Neural progenitor cell (in vitro differentiated cells): ENCODE measurements around the gene ZNF675. TPM values are rescaled to one million over a fixed set of nuclear protein-coding genes. Genes with fewer than 3 reads are reported as not detected.

Source experiments
- DNase-seq: peaks from one replicate; pipeline ENCODE4 v3.0.0-alpha.2; 2016; ENCODE audit warnings: low spot score
- H2AFZ ChIP-seq: fragments of 200-600 bp; sonication (generic); replicated peaks from 2 replicates; pipeline ENCODE4 v1.6.1; 2016; ENCODE audit warnings: antibody characterized with exemption
- H3F3A ChIP-seq: fragments of 200-600 bp; sonication (generic); 2 replicates; pipeline ENCODE4 v1.6.1; 2016; ENCODE audit warnings: antibody characterized with exemption, low read depth
- H3K27ac ChIP-seq: fragments of 200-600 bp; sonication (generic); 2 replicates; pipeline ENCODE4 v1.5.1; 2016; ENCODE audit warnings: mild to moderate bottlenecking
- H3K27me3 ChIP-seq: fragments of 200-600 bp; sonication (generic); 2 replicates; pipeline ENCODE4 v1.6.1; 2016; ENCODE audit warnings: mild to moderate bottlenecking, moderate library complexity
- H3K36me3 ChIP-seq: fragments of 200-600 bp; sonication (generic); 2 replicates; pipeline ENCODE4 v1.5.1; 2016
- H3K4me1 ChIP-seq: fragments of 200-600 bp; sonication (generic); 2 replicates; pipeline ENCODE4 v1.6.1; 2016; ENCODE audit warnings: mixed run types
- H3K4me2 ChIP-seq: fragments of 200-600 bp; sonication (generic); 2 replicates; pipeline ENCODE4 v1.6.1; 2016
- H3K4me3 ChIP-seq: fragments of 200-600 bp; sonication (generic); 2 replicates; pipeline ENCODE4 v1.5.1; 2016
- H3K79me2 ChIP-seq: fragments of 200-600 bp; sonication (generic); 2 replicates; pipeline ENCODE4 v1.6.1; 2016; ENCODE audit warnings: low read depth
- H3K9ac ChIP-seq: fragments of 200-600 bp; sonication (generic); 2 replicates; pipeline ENCODE4 v1.6.1; 2016
- H3K9me3 ChIP-seq: fragments of 200-600 bp; sonication (generic); 2 replicates; pipeline ENCODE4 v1.5.1; 2016; ENCODE audit warnings: low read depth
- H4K20me1 ChIP-seq: fragments of 200-600 bp; sonication (generic); 2 replicates; pipeline ENCODE4 v1.6.1; 2016; ENCODE audit warnings: low read depth
- H3K27ac Mint-ChIP-seq: 3 replicates; pipeline ENCODE4 v1.8.0; 2021; ENCODE audit warnings: mixed read lengths
- H3K27me3 Mint-ChIP-seq: 2 replicates; pipeline ENCODE4 v1.8.0; 2022; ENCODE audit warnings: low read depth, mild to moderate bottlenecking, inconsistent platforms, moderate library complexity, mixed read lengths; ENCODE audit not compliant: insufficient read depth
- H3K36me3 Mint-ChIP-seq: 3 replicates; pipeline ENCODE4 v1.8.0; 2021; ENCODE audit warnings: mixed read lengths
- H3K4me1 Mint-ChIP-seq: 3 replicates; pipeline ENCODE4 v1.8.0; 2021; ENCODE audit warnings: mixed read lengths
- H3K4me3 Mint-ChIP-seq: 3 replicates; pipeline ENCODE4 v1.8.0; 2021; ENCODE audit warnings: mild to moderate bottlenecking, moderate library complexity, mixed read lengths
- H3K9me3 Mint-ChIP-seq: 3 replicates; pipeline ENCODE4 v1.8.0; 2020; ENCODE audit warnings: mixed read lengths
- EZH2 ChIP-seq: fragments of 200-600 bp; sonication (generic); IDR thresholded peaks from 2 replicates; pipeline ENCODE4 v1.6.1; 2017; ENCODE audit warnings: antibody characterized with exemption, mild to moderate bottlenecking, moderate library complexity
- EZH2phosphoT487 ChIP-seq: fragments of 200-600 bp; sonication (generic); IDR thresholded peaks from 2 replicates; pipeline ENCODE4 v1.6.1; 2017; ENCODE audit warnings: antibody characterized with exemption
- total RNA-seq: library from RNA; depleted of rRNA; stranded (reverse); fragments of >200 nt; gene quantifications from 2 replicates; pipeline ENCODE4 v1.2.3, GENCODE V29; 2015; ENCODE audit warnings: low replicate concordance
- TF ChIP-seq, protein P1 (sequence below): fragments of 200-600 bp; sonication (generic); IDR thresholded peaks from 2 replicates; pipeline ENCODE4 v1.5.1; 2017; ENCODE audit warnings: antibody characterized with exemption, mild to moderate bottlenecking

The ZNF675 gene
- total RNA-seq, 1 donor from 2014 or later: 44.5 TPM

DNA sequence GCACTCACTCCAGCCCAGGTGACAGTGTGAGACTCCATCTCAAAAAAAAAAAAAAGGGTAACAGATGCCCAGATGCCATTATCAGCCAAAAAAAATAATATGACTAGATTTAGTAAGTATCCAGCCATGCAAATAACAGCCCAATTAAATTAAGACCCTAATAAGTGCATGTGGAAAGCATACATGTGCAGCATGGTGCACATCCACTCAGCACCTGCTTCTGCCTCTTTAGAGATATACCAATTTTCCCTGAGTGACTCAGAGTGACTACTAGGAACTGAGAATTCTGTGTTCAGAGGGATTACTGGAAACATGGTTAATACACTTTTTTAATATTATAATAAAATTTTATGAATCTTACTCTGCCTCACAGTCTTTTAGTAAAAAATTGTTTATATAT, 29.8 kb upstream of the ZNF675 start:
- H3K4me3 Mint-ChIP-seq: no peak overlapping the region
- no peaks in the 10 kb centered on the region for H3K27me3 Mint-ChIP-seq
- Histone ChIP-seq H3K4me3 (no peak overlapping the region), H3F3A (no peaks in the 10 kb centered on the region), H3K36me3 (no peaks in the 10 kb centered on the region), H2AFZ (no peak overlapping the region), H3K9ac (no peak overlapping the region), H3K9me3 (no peaks in the 10 kb centered on the region), H3K79me2 (no peaks in the 10 kb centered on the region), H3K27me3 (peaks cover 16% of the 10 kb centered on the region), H3K4me2 (no peak overlapping the region), H3K4me1 (no peaks in the 10 kb centered on the region), H3K27ac (no peak overlapping the region), H4K20me1 (no peaks in the 10 kb centered on the region)
- TF ChIP-seq EZH2phosphoT487 (no peak), EZH2 (no peak)
- TF ChIP-seq, protein P1, sequence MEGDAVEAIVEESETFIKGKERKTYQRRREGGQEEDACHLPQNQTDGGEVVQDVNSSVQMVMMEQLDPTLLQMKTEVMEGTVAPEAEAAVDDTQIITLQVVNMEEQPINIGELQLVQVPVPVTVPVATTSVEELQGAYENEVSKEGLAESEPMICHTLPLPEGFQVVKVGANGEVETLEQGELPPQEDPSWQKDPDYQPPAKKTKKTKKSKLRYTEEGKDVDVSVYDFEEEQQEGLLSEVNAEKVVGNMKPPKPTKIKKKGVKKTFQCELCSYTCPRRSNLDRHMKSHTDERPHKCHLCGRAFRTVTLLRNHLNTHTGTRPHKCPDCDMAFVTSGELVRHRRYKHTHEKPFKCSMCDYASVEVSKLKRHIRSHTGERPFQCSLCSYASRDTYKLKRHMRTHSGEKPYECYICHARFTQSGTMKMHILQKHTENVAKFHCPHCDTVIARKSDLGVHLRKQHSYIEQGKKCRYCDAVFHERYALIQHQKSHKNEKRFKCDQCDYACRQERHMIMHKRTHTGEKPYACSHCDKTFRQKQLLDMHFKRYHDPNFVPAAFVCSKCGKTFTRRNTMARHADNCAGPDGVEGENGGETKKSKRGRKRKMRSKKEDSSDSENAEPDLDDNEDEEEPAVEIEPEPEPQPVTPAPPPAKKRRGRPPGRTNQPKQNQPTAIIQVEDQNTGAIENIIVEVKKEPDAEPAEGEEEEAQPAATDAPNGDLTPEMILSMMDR: no peak
- H3K9me3 Mint-ChIP-seq: peaks cover 11% of the 10 kb centered on the region
- no peak for DNase-seq
- H3K4me1 Mint-ChIP-seq: no peaks in the 10 kb centered on the region
- H3K36me3 Mint-ChIP-seq: no peaks in the 10 kb centered on the region
- H3K27ac Mint-ChIP-seq: no peak overlapping the region

DNA sequence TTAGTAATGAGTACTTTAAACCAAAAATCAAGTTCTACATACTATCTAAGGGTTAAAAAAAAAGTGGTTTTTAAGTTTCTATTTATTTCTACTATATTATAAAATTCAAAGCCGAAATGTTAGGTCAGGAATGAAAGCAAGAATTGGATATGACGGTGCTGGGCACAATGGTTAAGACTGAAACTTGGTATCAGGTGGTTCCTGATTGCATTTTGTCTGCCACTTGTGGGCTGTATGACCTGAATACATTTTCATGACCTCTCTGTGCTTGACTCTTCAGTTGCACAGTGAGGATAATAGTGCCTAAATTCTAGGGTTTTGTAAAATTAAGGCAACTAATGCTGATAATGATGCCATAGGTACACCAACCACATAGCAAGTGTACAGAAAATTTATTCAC, 22.3 kb upstream of the ZNF675 start:
- H3K9me3 ChIP-seq: no peaks in the 10 kb centered on the region
- H3K4me2 ChIP-seq: no peak overlapping the region
- Mint-ChIP-seq H3K27ac (no peak overlapping the region), H3K4me1 (no peaks in the 10 kb centered on the region), H3K27me3 (peaks cover 2% of the 10 kb centered on the region), H3K9me3 (peaks cover 24% of the 10 kb centered on the region), H3K4me3 (no peak overlapping the region), H3K36me3 (no peaks in the 10 kb centered on the region)
- H3K79me2 ChIP-seq: no peaks in the 10 kb centered on the region
- no peaks in the 10 kb centered on the region for H3K36me3 ChIP-seq
- no peak overlapping the region for H3K4me3 ChIP-seq
- H3K4me1 ChIP-seq: no peaks in the 10 kb centered on the region
- H3F3A ChIP-seq: no peaks in the 10 kb centered on the region
- no peak overlapping the region for H3K9ac ChIP-seq
- no peaks in the 10 kb centered on the region for H3K27me3 ChIP-seq
- no peak for DNase-seq
- H3K27ac ChIP-seq: no peak overlapping the region
- H4K20me1 ChIP-seq: no peaks in the 10 kb centered on the region
- TF ChIP-seq, protein P1: no peak
- TF ChIP-seq EZH2 (no peak), EZH2phosphoT487 (no peak)
- H2AFZ ChIP-seq: no peak overlapping the region

DNA sequence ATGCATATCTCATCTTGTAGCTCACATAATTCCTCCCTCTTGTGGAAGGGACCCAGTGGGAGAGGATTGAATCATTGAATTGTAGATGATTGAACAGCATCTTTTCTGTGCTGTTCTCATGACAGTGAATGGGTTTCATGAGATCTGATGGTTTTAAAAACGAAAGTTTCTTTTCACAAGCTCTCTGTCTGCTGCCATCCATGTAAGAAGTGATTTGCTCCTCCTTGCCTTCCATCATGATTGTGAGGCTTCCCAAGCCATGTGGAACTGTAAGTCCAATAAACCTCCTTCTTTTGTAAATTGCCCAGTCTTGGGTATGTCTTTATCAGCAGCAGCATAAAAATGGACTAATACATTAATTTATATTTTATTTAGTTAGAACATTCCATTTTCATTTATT, 19.6 kb upstream of the ZNF675 start:
- TF ChIP-seq EZH2phosphoT487 (no peak), EZH2 (no peak)
- TF ChIP-seq, protein P1: no peak
- H3K4me3 ChIP-seq: no peak overlapping the region
- Mint-ChIP-seq H3K4me1 (no peaks in the 10 kb centered on the region), H3K4me3 (no peak overlapping the region), H3K9me3 (peaks cover 41% of the 10 kb centered on the region), H3K36me3 (no peaks in the 10 kb centered on the region), H3K27ac (no peak overlapping the region), H3K27me3 (peaks cover 2% of the 10 kb centered on the region)
- no peaks in the 10 kb centered on the region for H3F3A ChIP-seq
- H3K79me2 ChIP-seq: no peaks in the 10 kb centered on the region
- H3K9ac ChIP-seq: no peak overlapping the region
- H2AFZ ChIP-seq: no peak overlapping the region
- H3K27me3 ChIP-seq: no peaks in the 10 kb centered on the region
- no peaks in the 10 kb centered on the region for H3K4me1 ChIP-seq
- H3K27ac ChIP-seq: no peak overlapping the region
- H4K20me1 ChIP-seq: no peaks in the 10 kb centered on the region
- H3K36me3 ChIP-seq: no peaks in the 10 kb centered on the region
- no peaks in the 10 kb centered on the region for H3K9me3 ChIP-seq
- H3K4me2 ChIP-seq: no peak overlapping the region
- DNase-seq: no peak

DNA sequence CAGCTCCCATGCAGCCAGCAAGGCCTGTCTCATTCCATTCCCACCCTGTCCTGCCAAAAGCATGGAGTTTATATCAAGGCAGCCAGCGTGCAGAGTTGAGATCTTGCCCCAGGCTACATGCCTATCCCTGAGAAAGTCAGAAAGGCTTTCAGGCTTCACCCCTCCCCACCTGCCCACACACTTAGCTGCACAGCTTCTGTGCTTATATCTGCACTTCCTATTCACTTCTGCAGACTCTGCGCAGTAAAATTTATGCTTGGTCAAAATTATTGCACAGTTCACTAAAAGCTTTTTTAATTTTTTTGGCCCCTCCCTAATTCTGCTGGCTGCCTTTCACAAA, 12.5 kb upstream of the ZNF675 start:
- Histone ChIP-seq H3K9ac (no peak overlapping the region), H3K79me2 (no peaks in the 10 kb centered on the region), H2AFZ (peak overlapping the region; percentile 82), H3K27ac (no peak overlapping the region), H3K27me3 (no peaks in the 10 kb centered on the region), H3K36me3 (no peaks in the 10 kb centered on the region), H3K4me1 (peaks cover 6% of the 10 kb centered on the region), H3K4me3 (no peak overlapping the region), H3K9me3 (no peaks in the 10 kb centered on the region), H4K20me1 (no peaks in the 10 kb centered on the region), H3F3A (no peaks in the 10 kb centered on the region), H3K4me2 (no peak overlapping the region)
- Mint-ChIP-seq H3K27ac (no peak overlapping the region), H3K4me1 (no peaks in the 10 kb centered on the region), H3K9me3 (peaks cover 50% of the 10 kb centered on the region), H3K27me3 (peaks cover 2% of the 10 kb centered on the region), H3K4me3 (no peak overlapping the region), H3K36me3 (no peaks in the 10 kb centered on the region)
- TF ChIP-seq EZH2: no peak
- no peak for TF ChIP-seq EZH2phosphoT487
- TF ChIP-seq, protein P1: no peak
- no peak for DNase-seq
